ENCODE results near the gene DHX35. TPM values are rescaled to one million over a fixed set of nuclear protein-coding genes. Genes with fewer than 3 reads are reported as not detected.

Gene DHX35
- total RNA-seq, 2 experiments from 2014 or later: 7.3 to 7.6 TPM

DNA sequence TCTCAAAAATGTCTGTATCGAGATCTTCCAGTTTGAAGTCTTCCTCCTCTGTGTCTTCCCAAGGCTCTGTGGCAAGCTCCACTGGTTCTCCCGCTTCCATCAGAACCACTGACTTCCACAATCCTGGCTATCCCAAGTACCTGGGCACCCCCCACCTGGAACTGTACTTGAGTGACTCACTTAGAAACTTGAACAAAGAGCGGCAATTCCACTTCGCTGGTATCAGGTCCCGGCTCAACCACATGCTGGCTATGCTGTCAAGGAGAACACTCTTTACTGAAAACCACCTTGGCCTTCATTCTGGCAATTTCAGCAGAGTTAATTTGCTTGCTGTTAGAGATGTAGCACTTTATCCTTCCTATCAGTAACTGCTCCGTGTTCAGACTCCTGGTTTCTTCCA, 10.0 kb upstream of the DHX35 start:
- Mint-ChIP-seq H3K4me1 (ENCODE audit: low read depth) (no peaks in the 10 kb centered on the region), H3K36me3 (ENCODE audit: low read depth) (no peaks in the 10 kb centered on the region), H3K27ac (no peak overlapping the region), H3K9me3 (no peaks in the 10 kb centered on the region), H3K27me3 (no peaks in the 10 kb centered on the region), H3K4me3 (no peak overlapping the region)
- no peak for DNase-seq
- TF ChIP-seq, protein P1, sequence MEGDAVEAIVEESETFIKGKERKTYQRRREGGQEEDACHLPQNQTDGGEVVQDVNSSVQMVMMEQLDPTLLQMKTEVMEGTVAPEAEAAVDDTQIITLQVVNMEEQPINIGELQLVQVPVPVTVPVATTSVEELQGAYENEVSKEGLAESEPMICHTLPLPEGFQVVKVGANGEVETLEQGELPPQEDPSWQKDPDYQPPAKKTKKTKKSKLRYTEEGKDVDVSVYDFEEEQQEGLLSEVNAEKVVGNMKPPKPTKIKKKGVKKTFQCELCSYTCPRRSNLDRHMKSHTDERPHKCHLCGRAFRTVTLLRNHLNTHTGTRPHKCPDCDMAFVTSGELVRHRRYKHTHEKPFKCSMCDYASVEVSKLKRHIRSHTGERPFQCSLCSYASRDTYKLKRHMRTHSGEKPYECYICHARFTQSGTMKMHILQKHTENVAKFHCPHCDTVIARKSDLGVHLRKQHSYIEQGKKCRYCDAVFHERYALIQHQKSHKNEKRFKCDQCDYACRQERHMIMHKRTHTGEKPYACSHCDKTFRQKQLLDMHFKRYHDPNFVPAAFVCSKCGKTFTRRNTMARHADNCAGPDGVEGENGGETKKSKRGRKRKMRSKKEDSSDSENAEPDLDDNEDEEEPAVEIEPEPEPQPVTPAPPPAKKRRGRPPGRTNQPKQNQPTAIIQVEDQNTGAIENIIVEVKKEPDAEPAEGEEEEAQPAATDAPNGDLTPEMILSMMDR (IDR thresholded peaks at IDR 0.05): no peak
- no peak overlapping the region for H3K4me3 ChIP-seq (ENCODE audit: low read length)
- no peaks in the 10 kb centered on the region for H3K4me1 ChIP-seq (ENCODE audit: insufficient read depth, low read length)
- intact Hi-C loops (cut with DNase I, micrococcal nuclease): no loop called here
- ChIA-PET CTCF (no interaction called here), POLR2A (no interaction called here)
- no peaks in the 10 kb centered on the region for H3K9me3 ChIP-seq (ENCODE audit: control insufficient read depth in 1 of 2, insufficient read depth in 1 of 2, low read length in 2 of 2)
- no peak for ATAC-seq (ENCODE audit: poor library complexity)
- H3K36me3 ChIP-seq (ENCODE audit: insufficient read depth, low read length): peaks cover 3% of the 10 kb centered on the region
- no peak overlapping the region for H3K27ac ChIP-seq (ENCODE audit: low read depth in 1 of 2, low read length in 2 of 2)
- H3K27me3 ChIP-seq (ENCODE audit: control insufficient read depth in 1 of 2, insufficient read depth in 2 of 2, low read length in 2 of 2): no peaks in the 10 kb centered on the region

DNA sequence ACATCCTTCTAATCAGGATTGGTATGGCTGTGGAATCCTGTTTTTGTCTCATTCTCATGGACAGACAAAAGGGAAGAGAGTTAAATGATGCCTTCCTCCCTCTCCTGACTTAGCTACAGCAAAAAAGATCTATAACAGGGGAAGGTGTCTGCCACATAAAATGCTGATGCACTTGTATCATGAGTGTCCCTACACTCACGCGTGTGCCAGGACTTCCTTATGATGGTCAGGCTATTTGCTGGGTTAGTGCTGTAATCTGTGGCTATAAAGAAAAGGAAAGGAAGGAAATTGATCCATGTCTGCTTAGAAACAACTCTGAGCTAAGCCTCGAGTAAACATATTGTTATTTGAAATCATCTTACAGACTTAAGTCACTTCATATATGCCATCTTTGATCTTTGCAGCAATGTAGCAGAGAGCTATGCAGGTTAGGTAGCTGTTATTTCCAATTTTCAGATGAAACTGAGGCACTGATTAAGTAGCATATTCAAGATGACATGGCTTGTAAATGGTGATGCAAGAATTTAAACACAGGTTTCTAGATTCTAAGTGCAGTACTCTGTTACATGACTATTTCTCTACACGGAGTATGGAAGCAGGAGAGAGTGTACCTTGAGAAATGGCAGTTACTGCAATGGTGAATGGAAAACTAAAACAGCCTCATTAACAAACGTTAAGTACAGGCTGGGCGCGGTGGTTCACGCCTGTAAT, 8.4 kb upstream of the DHX35 start:
- Mint-ChIP-seq H3K9me3 (no peaks in the 10 kb centered on the region), H3K36me3 (ENCODE audit: low read depth) (no peaks in the 10 kb centered on the region), H3K4me3 (no peak overlapping the region), H3K4me1 (ENCODE audit: low read depth) (no peaks in the 10 kb centered on the region), H3K27ac (no peak overlapping the region), H3K27me3 (no peaks in the 10 kb centered on the region)
- intact Hi-C loops (cut with DNase I, micrococcal nuclease): no loop called here
- Histone ChIP-seq H3K4me1 (ENCODE audit: insufficient read depth, low read length) (no peaks in the 10 kb centered on the region), H3K4me3 (ENCODE audit: low read length) (no peak overlapping the region), H3K36me3 (ENCODE audit: insufficient read depth, low read length) (peaks cover 3% of the 10 kb centered on the region), H3K27me3 (ENCODE audit: control insufficient read depth in 1 of 2, insufficient read depth in 2 of 2, low read length in 2 of 2) (no peaks in the 10 kb centered on the region), H3K9me3 (ENCODE audit: control insufficient read depth in 1 of 2, insufficient read depth in 1 of 2, low read length in 2 of 2) (no peaks in the 10 kb centered on the region), H3K27ac (ENCODE audit: low read depth in 1 of 2, low read length in 2 of 2) (no peak overlapping the region)
- ChIA-PET CTCF (no interaction called here), POLR2A (no interaction called here)
- ATAC-seq (ENCODE audit: poor library complexity): no peak
- TF ChIP-seq, protein P1 (IDR thresholded peaks at IDR 0.05): no peak
- DNase-seq: no peak

DNA sequence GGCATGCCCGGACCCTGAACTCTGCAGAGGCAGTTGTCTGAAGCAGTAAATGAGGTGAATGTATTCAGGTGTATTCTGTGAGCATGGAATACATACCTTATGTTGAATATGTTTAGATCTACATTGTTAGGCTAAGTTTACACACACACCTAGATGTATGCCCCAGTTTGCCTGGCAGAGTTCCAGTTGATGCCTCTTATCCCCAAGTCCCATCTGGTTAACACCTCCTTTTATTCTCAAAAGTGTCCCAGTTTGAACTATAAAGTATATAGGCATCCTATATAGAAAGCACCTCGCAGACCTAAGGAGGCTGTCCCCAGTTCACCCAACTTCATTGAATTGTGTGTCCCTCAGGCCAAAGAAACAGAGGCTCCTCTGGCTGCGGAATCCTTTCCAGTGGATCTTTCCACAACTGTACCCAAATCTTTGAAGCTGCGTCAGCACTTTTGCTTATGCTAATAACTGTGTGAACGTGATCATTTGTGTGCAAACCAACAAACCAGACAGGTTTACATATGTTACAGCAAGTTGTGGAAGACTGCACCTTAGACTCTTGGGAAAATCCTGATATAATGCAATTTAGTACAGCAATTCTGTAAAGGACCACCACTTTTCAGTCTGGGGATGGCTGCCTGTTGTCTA, 4.8 kb upstream of the DHX35 start:
- TF ChIP-seq, protein P1 (IDR thresholded peaks at IDR 0.05): no peak
- no peak for ATAC-seq (ENCODE audit: poor library complexity)
- Mint-ChIP-seq H3K36me3 (ENCODE audit: low read depth) (no peaks in the 10 kb centered on the region), H3K27me3 (no peaks in the 10 kb centered on the region), H3K9me3 (no peaks in the 10 kb centered on the region), H3K27ac (no peak overlapping the region), H3K4me3 (no peak overlapping the region), H3K4me1 (ENCODE audit: low read depth) (peaks cover 11% of the 10 kb centered on the region)
- ChIA-PET POLR2A (no interaction called here), CTCF (no interaction called here)
- Histone ChIP-seq H3K4me1 (ENCODE audit: insufficient read depth, low read length) (peaks cover 8% of the 10 kb centered on the region), H3K4me3 (ENCODE audit: low read length) (no peak overlapping the region), H3K27me3 (ENCODE audit: control insufficient read depth in 1 of 2, insufficient read depth in 2 of 2, low read length in 2 of 2) (no peaks in the 10 kb centered on the region), H3K36me3 (ENCODE audit: insufficient read depth, low read length) (no peaks in the 10 kb centered on the region), H3K9me3 (ENCODE audit: control insufficient read depth in 1 of 2, insufficient read depth in 1 of 2, low read length in 2 of 2) (no peaks in the 10 kb centered on the region), H3K27ac (ENCODE audit: low read depth in 1 of 2, low read length in 2 of 2) (no peak overlapping the region)
- DNase-seq: no peak
- intact Hi-C loops (cut with DNase I, micrococcal nuclease): no loop called here
